Measurements from ENCODE around the gene NDUFAF5. TPM values are rescaled to one million over a fixed set of nuclear protein-coding genes. Genes with fewer than 3 reads are reported as not detected.
"Not testable (repeated sequence)": the region's sequence is repeated elsewhere in the genome, so short reads cannot be mapped to it uniquely, and the experiment has no call there.

NDUFAF5 gene
- total RNA-seq, 4 donors from 2014 or later: 14.5 to 33.6 (median 16.8) TPM

- H3K4me1 ChIP-seq: peaks cover 0 to 6% of the 10 kb centered on the region in 2 donors
- intact Hi-C loops (cut with DNase I; ENCODE audit: low total_unique reads) (loop anchor here (10.0 kb wide), 1 partner anchor 115 kb away; the partner anchor contains the start of gene TASP1), in situ Hi-C loops (cut with MboI; ENCODE audit: low sequenced_read_pairs in 4 of 4) (loop anchor here in 2 of 4 donors (25.0 kb wide), 3 partner anchors 263 to 638 kb away; no protein-coding TSS in a partner anchor)
- no peaks in the 10 kb centered on the region for H3K9me3 ChIP-seq
- no peak for ATAC-seq
- DNase-seq: no peak
- H3K36me3 ChIP-seq: peaks cover 0 to 13% of the 10 kb centered on the region in 2 donors
- TF ChIP-seq CTCF (IDR thresholded peaks at IDR 0.05 in 4 of 5, conservative IDR thresholded peaks at IDR 0.05 in 1 of 5) (no peak), POLR2A (IDR thresholded peaks at IDR 0.05) (no peak)
- no peaks in the 10 kb centered on the region for H3K27me3 ChIP-seq
- no peak overlapping the region for H3K4me3 ChIP-seq
- no peak overlapping the region for H3K27ac ChIP-seq
Observed at GRCh38 chr20:13749811-13750210, 35.0 kb upstream of the NDUFAF5 start.

GRCh38 chr20:13753436-13754036 is 31.3 kb upstream of the NDUFAF5 start:
- no peak for ATAC-seq
- intact Hi-C loops (cut with DNase I; ENCODE audit: low total_unique reads): no loop called here
- H3K27me3 ChIP-seq: no peaks in the 10 kb centered on the region
- no peak for DNase-seq
- TF ChIP-seq POLR2A (IDR thresholded peaks at IDR 0.05): no peak
- H3K4me3 ChIP-seq: no peak overlapping the region
- no peaks in the 10 kb centered on the region for H3K9me3 ChIP-seq
- in situ Hi-C loops (cut with MboI; ENCODE audit: low sequenced_read_pairs in 4 of 4): loop anchor here in 2 of 4 donors (25.0 kb wide), 3 partner anchors 266 to 641 kb away; no protein-coding TSS in a partner anchor
- no peaks in the 10 kb centered on the region for H3K4me1 ChIP-seq
- H3K36me3 ChIP-seq: peaks cover 0 to 16% of the 10 kb centered on the region in 2 donors
- H3K27ac ChIP-seq: no peak overlapping the region

- Histone ChIP-seq H3K36me3 (peaks cover 0 to 29% of the 10 kb centered on the region in 2 donors), H3K27ac (no peak overlapping the region), H3K9me3 (no peaks in the 10 kb centered on the region), H3K27me3 (no peaks in the 10 kb centered on the region), H3K4me1 (no peaks in the 10 kb centered on the region), H3K4me3 (no peak overlapping the region)
- TF ChIP-seq CTCF (IDR thresholded peaks at IDR 0.05 in 4 of 5, conservative IDR thresholded peaks at IDR 0.05 in 1 of 5) (no peak), POLR2A (IDR thresholded peaks at IDR 0.05) (no peak)
- DNase-seq: no peak
- ATAC-seq: no peak
- in situ Hi-C loops (cut with MboI; ENCODE audit: low sequenced_read_pairs in 4 of 4): loop anchor here in 2 of 4 donors (25.0 kb wide), 3 partner anchors 269 to 644 kb away; no protein-coding TSS in a partner anchor
- intact Hi-C loops (cut with DNase I; ENCODE audit: low total_unique reads): loop anchor here (5.0 kb wide), 1 partner anchor 209 kb away; no protein-coding TSS in a partner anchor
Observed at GRCh38 chr20:13755809-13756208, 29.0 kb upstream of the NDUFAF5 start.

- in situ Hi-C loops (cut with MboI; ENCODE audit: low sequenced_read_pairs in 4 of 4) (loop anchor here in 2 of 4 donors (25.0 kb wide), 3 partner anchors 269 to 644 kb away; no protein-coding TSS in a partner anchor), intact Hi-C loops (cut with DNase I; ENCODE audit: low total_unique reads) (loop anchor here (5.0 kb wide), 1 partner anchor 209 kb away; no protein-coding TSS in a partner anchor)
- Histone ChIP-seq H3K27me3 (no peaks in the 10 kb centered on the region), H3K36me3 (peaks cover 0 to 25% of the 10 kb centered on the region in 2 donors), H3K27ac (no peak overlapping the region), H3K9me3 (no peaks in the 10 kb centered on the region), H3K4me3 (no peak overlapping the region), H3K4me1 (no peaks in the 10 kb centered on the region)
- no peak for DNase-seq
- no peak for TF ChIP-seq POLR2A (IDR thresholded peaks at IDR 0.05)
- no peak for ATAC-seq
Observed at GRCh38 chr20:13756551-13756950, 28.3 kb upstream of the NDUFAF5 start.

- no peaks in the 10 kb centered on the region for H3K27me3 ChIP-seq
- no peak for TF ChIP-seq POLR2A (IDR thresholded peaks at IDR 0.05)
- no peak for TF ChIP-seq CTCF (IDR thresholded peaks at IDR 0.05 in 4 of 5, conservative IDR thresholded peaks at IDR 0.05 in 1 of 5)
- no peak for ATAC-seq
- no peaks in the 10 kb centered on the region for H3K9me3 ChIP-seq
- no peak overlapping the region for H3K27ac ChIP-seq
- H3K4me1 ChIP-seq: no peaks in the 10 kb centered on the region
- intact Hi-C loops (cut with DNase I; ENCODE audit: low total_unique reads) (loop anchor here (5.0 kb wide), 1 partner anchor 212 kb away; no protein-coding TSS in a partner anchor), in situ Hi-C loops (cut with MboI; ENCODE audit: low sequenced_read_pairs in 4 of 4) (loop anchor here in 2 of 4 donors (25.0 kb wide), 3 partner anchors 272 to 647 kb away; no protein-coding TSS in a partner anchor)
- no peak for DNase-seq
- H3K4me3 ChIP-seq: no peak overlapping the region
- H3K36me3 ChIP-seq: peaks cover 3 to 27% of the 10 kb centered on the region in 2 donors
Observed at GRCh38 chr20:13758884-13759283, 25.9 kb upstream of the NDUFAF5 start.

GRCh38 chr20:13760451-13760946 is 24.3 kb upstream of the NDUFAF5 start:
- ATAC-seq; H3K4me1 ChIP-seq; intact Hi-C loops (cut with DNase I; ENCODE audit: low total_unique reads); H3K27ac ChIP-seq; H3K4me3 ChIP-seq; H3K9me3 ChIP-seq; H3K27me3 ChIP-seq; DNase-seq: not testable (repeated sequence)
- in situ Hi-C loops (cut with MboI; ENCODE audit: low sequenced_read_pairs in 4 of 4): loop anchor here in 2 of 4 donors (25.0 kb wide), 3 partner anchors 273 to 648 kb away; no protein-coding TSS in a partner anchor
- H3K36me3 ChIP-seq: peaks cover 3 to 39% of the 10 kb centered on the region in 2 donors

Measured in gastrocnemius medialis (tissue), 4 donors.